Omental fat pad (tissue), 4 donors: ENCODE data around the gene TARBP1. TPM values are rescaled to one million over a fixed set of nuclear protein-coding genes. Genes with fewer than 3 reads are reported as not detected.

Source experiments
- ATAC-seq: fragments of 150-250 bp; one replicate; pipeline ENCODE4 v1.9.1; 2016; ENCODE audit warnings: mild to moderate bottlenecking, moderate library complexity; ENCODE audit not compliant: low FRiP score
- DNase-seq: peaks from one replicate; pipeline ENCODE4 v3.0.0-alpha.2; 2019; ENCODE audit warnings: low spot score
- CTCF ChIP-seq, 3 donors: fragments of 450-650 bp; IDR thresholded peaks; one replicate each; pipeline ENCODE4 v1.5.1; 2016 to 2017; ENCODE audit warnings: antibody characterized with exemption in 3 of 3, mild to moderate bottlenecking in 3 of 3, moderate library complexity in 2 of 3
- total RNA-seq, 4 donors: library from RNA; depleted of rRNA; stranded (reverse); fragments of >200 nt; gene quantifications; one replicate each; pipeline ENCODE4 v1.1.0, GENCODE V29; 2016

Gene TARBP1
- total RNA-seq, 4 donors from 2014 or later = 12.1 to 26.0 (median 13.6) TPM

- DNase-seq = no peak
- ATAC-seq = no peak
- TF ChIP-seq CTCF (IDR thresholded peaks at IDR 0.05) = no peak
Observed at GRCh38 chr1:234435620-234436019, 43.4 kb downstream of the TARBP1 start.

GRCh38 chr1:234434706-234435105, 44.3 kb downstream of the TARBP1 start:
- TF ChIP-seq CTCF (IDR thresholded peaks at IDR 0.05) = no peak
- ATAC-seq (no peak), DNase-seq (no peak)

- DNase-seq (no peak), ATAC-seq (no peak)
Observed at GRCh38 chr1:234433563-234434285, 45.3 kb downstream of the TARBP1 start.

GRCh38 chr1:234431255-234431654, 47.7 kb downstream of the TARBP1 start:
- no peak for TF ChIP-seq CTCF (IDR thresholded peaks at IDR 0.05)

More at GRCh38 chr1:234433563-234434285, 45.3 kb downstream of the TARBP1 start:
- no peak for TF ChIP-seq CTCF (IDR thresholded peaks at IDR 0.05)

GRCh38 chr1:234430691-234431090, 48.3 kb downstream of the TARBP1 start:
- no peak for TF ChIP-seq CTCF (IDR thresholded peaks at IDR 0.05)
- ATAC-seq (no peak), DNase-seq (no peak)

More at GRCh38 chr1:234431255-234431654, 47.7 kb downstream of the TARBP1 start:
- DNase-seq (no peak), ATAC-seq (no peak)

GRCh38 chr1:234429434-234429806, 49.6 kb downstream of the TARBP1 start:
- no peak for TF ChIP-seq CTCF (IDR thresholded peaks at IDR 0.05)
- no peak for ATAC-seq
- DNase-seq = no peak

GRCh38 chr1:234427950-234428646, 50.9 kb downstream of the TARBP1 start:
- DNase-seq (no peak), ATAC-seq (no peak)
- no peak for TF ChIP-seq CTCF (IDR thresholded peaks at IDR 0.05)
